A673 (cell line): ENCODE measurements around the gene PDCD7. TPM values are rescaled to one million over a fixed set of nuclear protein-coding genes. Genes with fewer than 3 reads are reported as not detected.

Experiments used
- BruUV-seq: library from RNA; stranded (reverse); fragments of 400-500 nt; replicated peaks from 2 replicates; lab custom pipeline; 2021; lab: Mats Ljungman, UMichigan
- CTCF ChIA-PET: fragments of 300-600 bp; sonication (Branson Sonifier 250); formaldehyde crosslinking; loops from one replicate; lab custom pipeline; 2022; ENCODE audit warnings: antibody characterized with exemption; lab: Charles Lee
- POLR2A ChIA-PET: fragments of 300-600 bp; sonication (Branson Sonifier 250); formaldehyde crosslinking; loops from one replicate; lab custom pipeline; 2022; ENCODE audit warnings: antibody characterized with exemption; ENCODE audit not compliant: low non-redundant PET; lab: Charles Lee
- DNase-seq: peaks from one replicate; pipeline ENCODE4 v3.0.0-alpha.2; 2015; ENCODE audit warnings: low spot score
- H3K27ac ChIP-seq: fragments of 200-600 bp; sonication (generic); 2 replicates; pipeline ENCODE4 v1.5.1; 2016; ENCODE audit warnings: mixed run types, low read depth, mild to moderate bottlenecking, mixed read lengths, antibody characterized with exemption, low read length; ENCODE audit not compliant: poor library complexity, severe bottlenecking
- H3K27me3 ChIP-seq: fragments of 200-600 bp; sonication (generic); replicated peaks from 2 replicates; pipeline ENCODE4 v1.6.1; 2017; ENCODE audit warnings: mixed run types, low read depth, mild to moderate bottlenecking, mixed read lengths, antibody characterized with exemption, low read length; ENCODE audit not compliant: insufficient read depth, poor library complexity
- H3K36me3 ChIP-seq: fragments of 200-600 bp; sonication (generic); 2 replicates; pipeline ENCODE4 v1.6.1; 2016; ENCODE audit warnings: mixed run types, mild to moderate bottlenecking, mixed read lengths, antibody characterized with exemption, low read length; ENCODE audit not compliant: insufficient read depth, poor library complexity, severe bottlenecking
- H3K4me1 ChIP-seq: fragments of 200-600 bp; sonication (generic); 2 replicates; pipeline ENCODE4 v1.6.1; 2017; ENCODE audit warnings: mixed run types, mild to moderate bottlenecking, mixed read lengths, antibody characterized with exemption, low read length; ENCODE audit not compliant: insufficient read depth, poor library complexity, severe bottlenecking
- H3K4me3 ChIP-seq: fragments of 200-600 bp; sonication (generic); 2 replicates; pipeline ENCODE4 v1.5.1; 2016; ENCODE audit warnings: low read depth, mixed run types, mild to moderate bottlenecking, mixed read lengths, low read length; ENCODE audit not compliant: poor library complexity, severe bottlenecking
- H3K9me3 ChIP-seq: fragments of 200-600 bp; sonication (generic); 2 replicates; pipeline ENCODE4 v1.6.1; 2016; ENCODE audit warnings: mixed run types, low read depth, mild to moderate bottlenecking, mixed read lengths, antibody characterized with exemption, low read length; ENCODE audit not compliant: poor library complexity, severe bottlenecking
- CTCF ChIP-seq: fragments of 300-800, 200-600 bp; sonication (generic); conservative IDR thresholded peaks from 2 replicates; pipeline ENCODE4 v1.5.1; 2017; ENCODE audit warnings: low read depth, mild to moderate bottlenecking, antibody characterized with exemption, low read length, moderate library complexity, mixed read lengths
- EZH2 ChIP-seq: fragments of 200-600 bp; sonication (generic); IDR thresholded peaks from 2 replicates; pipeline ENCODE4 v1.6.1; 2017; ENCODE audit warnings: borderline replicate concordance, low read depth, mild to moderate bottlenecking, mixed read lengths, antibody characterized with exemption, low read length; ENCODE audit not compliant: poor library complexity, severe bottlenecking
- intact Hi-C: fragments of 100-400 bp; cut with micrococcal nuclease; formaldehyde crosslinking; loops from one replicate; pipeline ENCODE4 v1.10.0; 2022; ENCODE audit not compliant: unreplicated experiment
- total RNA-seq: library from RNA; stranded (reverse); gene quantifications from 2 replicates; pipeline ENCODE4 v1.2.3, GENCODE V29; 2021

The PDCD7 gene
- total RNA-seq, 1 experiment from 2014 or later = 39.1 TPM

DNA sequence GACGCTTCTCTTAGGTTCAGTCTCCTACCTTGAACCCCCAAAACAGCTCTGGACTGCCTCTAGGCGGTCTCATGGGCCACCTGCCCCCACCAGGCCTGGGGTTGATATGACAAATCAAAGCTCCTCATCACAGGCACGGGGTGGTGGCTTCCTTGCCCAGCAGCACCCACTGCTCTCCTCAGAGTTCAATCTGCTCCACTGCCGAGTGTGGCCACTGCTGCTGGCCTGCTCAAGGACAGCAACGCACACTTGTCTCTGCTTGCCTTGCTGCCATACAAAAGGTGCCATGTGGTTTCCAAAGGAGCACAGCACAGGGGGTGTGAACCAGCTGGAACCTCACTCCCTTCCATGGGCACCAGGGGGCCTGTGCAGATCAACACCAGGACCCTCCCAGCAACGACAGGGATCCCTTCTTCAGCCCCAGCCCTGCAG lies 46.9 kb downstream of the PDCD7 start:
- ChIA-PET POLR2A (no interaction called here), CTCF (interaction anchor here (1.3 to 1.8 kb wide), 2 partner anchors 15 to 17 kb away, joined by 4 to 7 read pairs; no protein-coding TSS in a partner anchor)
- Histone ChIP-seq H3K4me3 (no peak overlapping the region), H3K9me3 (no peaks in the 10 kb centered on the region), H3K36me3 (no peaks in the 10 kb centered on the region), H3K27ac (no peak overlapping the region), H3K4me1 (no peaks in the 10 kb centered on the region), H3K27me3 (no peaks in the 10 kb centered on the region)
- intact Hi-C loops = loop anchor here (5.0 kb wide), 1 partner anchor 34 kb away; no protein-coding TSS in a partner anchor
- TF ChIP-seq EZH2 = no peak
- TF ChIP-seq CTCF = peak; percentile 29; the same call in 1 of the 2 replicates
- no TSS peak for BruUV-seq
- peak; percentile 32 for DNase-seq

GRCh38 chr15:65085990-65086679 lies 47.5 kb downstream of the PDCD7 start:
- no TSS peak for BruUV-seq
- no peak for DNase-seq
- TF ChIP-seq EZH2 (no peak), CTCF (peak; percentile 20; the same call in 1 of the 2 replicates)
- intact Hi-C loops = loop anchor here (5.0 kb wide), 1 partner anchor 34 kb away; no protein-coding TSS in a partner anchor
- ChIA-PET CTCF (interaction anchor here (1.3 to 1.8 kb wide), 2 partner anchors 15 to 17 kb away, joined by 4 to 7 read pairs; no protein-coding TSS in a partner anchor), POLR2A (no interaction called here)
- no peaks in the 10 kb centered on the region for H3K9me3 ChIP-seq
- H3K4me1 ChIP-seq = no peaks in the 10 kb centered on the region
- H3K27me3 ChIP-seq = no peaks in the 10 kb centered on the region
- H3K27ac ChIP-seq = no peak overlapping the region
- no peaks in the 10 kb centered on the region for H3K36me3 ChIP-seq
- H3K4me3 ChIP-seq = no peak overlapping the region

GRCh38 chr15:65085207-65085753 lies 48.3 kb downstream of the PDCD7 start:
- no peaks in the 10 kb centered on the region for H3K36me3 ChIP-seq
- POLR2A ChIA-PET = no interaction called here
- no peaks in the 10 kb centered on the region for H3K4me1 ChIP-seq
- H3K27ac ChIP-seq = no peak overlapping the region
- no peak for DNase-seq
- H3K9me3 ChIP-seq = no peaks in the 10 kb centered on the region
- CTCF ChIA-PET = no interaction called here
- no peak overlapping the region for H3K4me3 ChIP-seq
- no peak for TF ChIP-seq EZH2
- no peak for TF ChIP-seq CTCF
- BruUV-seq = no TSS peak
- H3K27me3 ChIP-seq = no peaks in the 10 kb centered on the region
- intact Hi-C loops = loop anchor here (5.0 kb wide), 1 partner anchor 33 kb away; no protein-coding TSS in a partner anchor
